DND-41 (cell line): Measurements from ENCODE around the gene EXOG.

ENCODE experiments used
- ATAC-seq: fragments of 200-7000 bp; cut with Tn5 transposase; 3 replicates; pipeline ENCODE4 v1.9.1; 2021; ENCODE audit warnings: low read depth; ENCODE audit not compliant: insufficient read depth
- DNase-seq: peaks from one replicate; pipeline ENCODE4 v3.0.0-alpha.2; 2020
- H2AFZ ChIP-seq: 2 replicates; pipeline ENCODE4 v1.6.0; 2012; ENCODE audit warnings: low read depth, low read length
- H3K27ac ChIP-seq: 2 replicates; pipeline ENCODE4 v1.5.1; 2012; ENCODE audit warnings: low read length, inconsistent platforms
- H3K27me3 ChIP-seq: fragments of 200-600 bp; sonication (generic); 2 replicates; pipeline ENCODE4 v1.6.0; 2012; ENCODE audit warnings: low read length, mild to moderate bottlenecking, inconsistent platforms; ENCODE audit not compliant: insufficient read depth, poor library complexity
- H3K36me3 ChIP-seq: 2 replicates; pipeline ENCODE4 v1.5.1; 2012; ENCODE audit warnings: low read length, inconsistent platforms; ENCODE audit not compliant: insufficient read depth
- H3K4me1 ChIP-seq: 2 replicates; pipeline ENCODE4 v1.5.1; 2012; ENCODE audit warnings: mild to moderate bottlenecking, low read length; ENCODE audit not compliant: insufficient read depth
- H3K4me2 ChIP-seq: 2 replicates; pipeline ENCODE4 v1.6.0; 2012; ENCODE audit warnings: mild to moderate bottlenecking, moderate library complexity, low read length, inconsistent platforms; ENCODE audit not compliant: insufficient read depth
- H3K4me3 ChIP-seq, 2 experiments: fragments of 200-600 bp in 1 of 2; shearing (Covaris generic) in 1 of 2; 2 replicates each; pipeline ENCODE4 v1.5.1; 2012 to 2016; ENCODE audit warnings: inconsistent platforms in 2 of 2, low read length in 2 of 2, mild to moderate bottlenecking in 2 of 2, low read depth in 1 of 2, moderate library complexity in 1 of 2
- H3K79me2 ChIP-seq: 2 replicates; pipeline ENCODE4 v1.6.0; 2012; ENCODE audit warnings: low read length, inconsistent platforms; ENCODE audit not compliant: insufficient read depth
- H3K9ac ChIP-seq: 2 replicates; pipeline ENCODE4 v1.6.0; 2012; ENCODE audit warnings: low read depth, mild to moderate bottlenecking, inconsistent platforms, low read length, moderate library complexity
- H3K9me3 ChIP-seq: 2 replicates; pipeline ENCODE4 v1.5.1; 2012; ENCODE audit warnings: low read length, moderate library complexity, mild to moderate bottlenecking, inconsistent platforms; ENCODE audit not compliant: insufficient read depth, severe bottlenecking
- H4K20me1 ChIP-seq: 2 replicates; pipeline ENCODE4 v1.6.0; 2012; ENCODE audit warnings: low read length; ENCODE audit not compliant: insufficient read depth
- EZH2 ChIP-seq: IDR thresholded peaks from 3 replicates; pipeline ENCODE4 v1.6.1; 2012; ENCODE audit warnings: borderline replicate concordance, low read depth, mild to moderate bottlenecking, moderate library complexity, low read length, inconsistent platforms; ENCODE audit not compliant: severe bottlenecking
- TF ChIP-seq, protein P1 (sequence below): IDR thresholded peaks from 2 replicates; pipeline ENCODE4 v1.5.1; 2012; ENCODE audit warnings: borderline replicate concordance, low read length, moderate library complexity, mild to moderate bottlenecking; ENCODE audit not compliant: poor library complexity, severe bottlenecking; ENCODE audit errors: extremely low read depth

Gene EXOG

DNA sequence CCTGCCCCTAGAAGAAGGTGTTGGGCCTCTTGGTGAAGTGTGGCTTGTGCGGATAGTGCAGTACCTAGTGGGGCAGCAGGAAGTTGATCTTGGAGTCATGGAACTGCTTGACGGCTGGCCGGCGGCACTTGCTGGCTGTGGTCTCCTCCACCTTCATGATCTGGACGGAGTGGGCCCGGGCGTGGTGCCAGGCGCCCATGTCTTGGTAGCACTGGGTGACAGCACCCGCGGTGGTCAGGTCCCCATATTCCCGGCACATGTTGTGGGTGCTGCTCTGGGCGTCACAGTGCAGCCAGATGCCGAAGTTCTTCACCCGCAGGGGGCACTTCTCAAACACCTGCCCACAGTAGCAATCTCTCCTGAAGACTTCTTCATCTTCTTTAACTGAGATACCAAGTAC lies 30.7 kb downstream of the EXOG start:
- Histone ChIP-seq H3K9me3 (no peaks in the 10 kb centered on the region), H3K4me3 (no peak overlapping the region), H3K79me2 (0 out of 2 replicates have a peak, but pooled peaks cover 2% of the 10 kb centered on the region), H3K4me2 (no peak overlapping the region), H3K27ac (no peak overlapping the region), H3K4me1 (no peaks in the 10 kb centered on the region), H3K36me3 (peaks cover 59% of the 10 kb centered on the region), H3K27me3 (no peaks in the 10 kb centered on the region), H2AFZ (no peak overlapping the region), H4K20me1 (peaks cover 12% of the 10 kb centered on the region), H3K9ac (no peak overlapping the region)
- ATAC-seq, result no peak
- TF ChIP-seq EZH2, result no peak
- TF ChIP-seq, protein P1, sequence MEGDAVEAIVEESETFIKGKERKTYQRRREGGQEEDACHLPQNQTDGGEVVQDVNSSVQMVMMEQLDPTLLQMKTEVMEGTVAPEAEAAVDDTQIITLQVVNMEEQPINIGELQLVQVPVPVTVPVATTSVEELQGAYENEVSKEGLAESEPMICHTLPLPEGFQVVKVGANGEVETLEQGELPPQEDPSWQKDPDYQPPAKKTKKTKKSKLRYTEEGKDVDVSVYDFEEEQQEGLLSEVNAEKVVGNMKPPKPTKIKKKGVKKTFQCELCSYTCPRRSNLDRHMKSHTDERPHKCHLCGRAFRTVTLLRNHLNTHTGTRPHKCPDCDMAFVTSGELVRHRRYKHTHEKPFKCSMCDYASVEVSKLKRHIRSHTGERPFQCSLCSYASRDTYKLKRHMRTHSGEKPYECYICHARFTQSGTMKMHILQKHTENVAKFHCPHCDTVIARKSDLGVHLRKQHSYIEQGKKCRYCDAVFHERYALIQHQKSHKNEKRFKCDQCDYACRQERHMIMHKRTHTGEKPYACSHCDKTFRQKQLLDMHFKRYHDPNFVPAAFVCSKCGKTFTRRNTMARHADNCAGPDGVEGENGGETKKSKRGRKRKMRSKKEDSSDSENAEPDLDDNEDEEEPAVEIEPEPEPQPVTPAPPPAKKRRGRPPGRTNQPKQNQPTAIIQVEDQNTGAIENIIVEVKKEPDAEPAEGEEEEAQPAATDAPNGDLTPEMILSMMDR, result no peak
- no peak for DNase-seq

DNA sequence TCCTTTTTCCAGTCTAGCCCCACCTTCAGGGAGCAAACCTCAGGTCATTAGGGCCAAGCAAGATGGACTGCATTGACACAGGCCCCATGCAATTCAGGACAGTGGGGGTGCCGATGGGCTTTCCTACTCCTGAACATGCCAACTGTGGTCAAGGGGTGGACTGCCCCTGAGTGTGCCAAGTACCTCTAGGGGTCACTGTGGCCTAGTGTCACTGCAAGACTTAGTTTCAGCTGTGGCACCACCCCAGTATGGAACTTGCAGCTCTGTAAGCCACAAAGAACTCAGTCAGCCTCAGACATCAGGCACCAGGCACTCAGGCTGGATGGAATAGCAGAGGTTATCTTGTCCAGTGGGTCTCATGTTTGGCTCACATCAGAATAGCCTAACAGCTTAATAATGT lies 32.3 kb downstream of the EXOG start:
- H4K20me1 ChIP-seq, result peaks cover 12% of the 10 kb centered on the region
- no peak overlapping the region for H2AFZ ChIP-seq
- no peaks in the 10 kb centered on the region for H3K4me1 ChIP-seq
- DNase-seq (no peak), ATAC-seq (0 out of 3 replicates have a peak, but pooled peaks have one; percentile 35)
- no peak overlapping the region for H3K9ac ChIP-seq
- no peak overlapping the region for H3K4me2 ChIP-seq
- H3K27ac ChIP-seq, result no peak overlapping the region
- H3K9me3 ChIP-seq, result no peaks in the 10 kb centered on the region
- no peaks in the 10 kb centered on the region for H3K27me3 ChIP-seq
- peaks cover 46% of the 10 kb centered on the region for H3K36me3 ChIP-seq
- TF ChIP-seq EZH2, result no peak
- TF ChIP-seq, protein P1, result peak; percentile 25
- no peaks in the 10 kb centered on the region for H3K79me2 ChIP-seq
- H3K4me3 ChIP-seq, result no peak overlapping the region

DNA sequence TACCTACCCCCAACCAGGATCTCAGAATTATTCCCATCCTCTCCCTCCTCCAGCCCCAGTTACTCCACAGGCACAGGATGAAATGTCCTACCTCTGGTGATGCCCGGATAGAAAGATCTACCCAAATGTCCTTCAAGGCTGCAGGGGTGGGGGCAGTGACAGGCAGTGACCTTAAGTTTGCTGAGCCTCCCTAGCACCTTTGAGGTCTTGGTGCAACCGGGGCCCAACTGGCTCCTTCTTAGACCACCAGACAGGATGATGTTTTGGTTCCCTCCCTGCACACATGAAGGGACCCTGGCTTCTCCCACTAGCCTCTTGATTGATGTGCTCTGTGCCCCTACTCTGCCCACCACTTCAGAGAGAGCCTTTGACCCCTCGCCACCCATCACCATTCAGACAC lies 36.4 kb downstream of the EXOG start:
- H3K9ac ChIP-seq, result no peak overlapping the region
- H2AFZ ChIP-seq, result no peak overlapping the region
- H3K79me2 ChIP-seq, result no peaks in the 10 kb centered on the region
- DNase-seq, result no peak
- H3K27ac ChIP-seq, result no peak overlapping the region
- H3K27me3 ChIP-seq, result no peaks in the 10 kb centered on the region
- TF ChIP-seq EZH2, result no peak
- TF ChIP-seq, protein P1, result no peak
- peaks cover 24% of the 10 kb centered on the region for H3K36me3 ChIP-seq
- no peak overlapping the region for H3K4me3 ChIP-seq
- no peaks in the 10 kb centered on the region for H3K9me3 ChIP-seq
- no peak overlapping the region for H3K4me2 ChIP-seq
- no peaks in the 10 kb centered on the region for H3K4me1 ChIP-seq
- ATAC-seq, result no peak
- H4K20me1 ChIP-seq, result peaks cover 12% of the 10 kb centered on the region
